HG03280 (cell line): ENCODE results near the gene PAPPA.

Experiments
- ATAC-seq: cut with Tn5 transposase; IDR thresholded peaks from one replicate; pipeline ENCODE4 v1.9.1; 2021; ENCODE audit warnings: mild to moderate bottlenecking, moderate library complexity; ENCODE audit not compliant: unreplicated experiment

The PAPPA gene

DNA sequence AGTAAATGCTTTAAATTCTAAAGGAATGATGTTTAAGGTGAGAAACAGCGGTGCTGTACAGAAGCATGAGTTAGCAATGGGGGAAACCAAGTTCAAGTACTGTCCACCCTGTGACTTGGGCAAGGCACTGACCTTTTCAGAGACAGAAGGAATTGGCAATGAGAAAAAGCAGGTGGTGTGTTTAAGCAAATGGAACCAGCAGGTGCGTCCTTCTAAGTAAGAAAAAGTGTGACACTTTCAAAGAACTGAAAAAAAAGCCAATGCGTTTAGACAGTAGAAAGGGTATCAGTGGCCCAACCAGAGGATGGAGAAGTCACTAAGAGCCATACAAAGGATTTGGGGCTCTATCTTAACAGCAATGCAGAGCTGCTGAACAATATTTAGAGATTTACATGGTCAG, 250.6 kb downstream of the PAPPA start:
- no peak for ATAC-seq

DNA sequence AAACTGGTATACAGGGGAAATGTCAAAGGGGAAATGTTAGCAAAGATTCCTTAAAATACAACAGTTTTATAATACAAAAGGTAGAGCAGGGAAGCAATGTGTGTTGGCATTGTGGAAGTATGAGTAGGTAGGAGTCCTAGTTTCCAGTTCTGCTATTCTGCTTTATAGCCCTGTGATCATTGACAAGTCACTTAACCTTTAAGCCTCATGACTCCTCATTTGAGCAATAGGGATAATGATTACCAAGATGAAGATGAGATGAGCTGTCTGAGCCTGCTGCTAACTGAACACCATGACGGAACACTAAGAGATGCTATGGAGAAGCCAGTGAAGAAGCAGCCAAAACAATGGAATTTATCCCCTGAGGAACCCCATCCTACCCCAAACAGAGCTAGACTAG, 251.7 kb downstream of the PAPPA start:
- ATAC-seq = no peak

DNA sequence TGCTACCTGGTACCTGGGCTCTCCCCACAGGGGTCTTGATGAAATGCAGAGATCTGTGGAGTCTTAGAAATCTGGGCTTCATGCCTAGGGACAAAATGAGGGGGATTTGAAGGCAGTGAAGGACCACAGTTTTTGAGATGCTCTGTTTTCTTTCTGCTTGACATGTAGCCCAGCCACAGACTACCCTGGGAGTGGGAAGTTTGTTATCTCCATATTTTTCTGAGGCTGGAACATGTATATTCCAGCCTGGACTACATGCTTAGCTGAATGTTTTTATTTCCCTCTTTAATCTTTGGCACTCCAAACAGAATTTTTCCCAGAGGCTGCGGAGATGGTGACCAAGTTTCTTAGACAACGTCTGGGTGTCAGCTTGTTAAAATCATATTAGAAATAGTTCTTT, 252.9 kb downstream of the PAPPA start:
- ATAC-seq = no peak

DNA sequence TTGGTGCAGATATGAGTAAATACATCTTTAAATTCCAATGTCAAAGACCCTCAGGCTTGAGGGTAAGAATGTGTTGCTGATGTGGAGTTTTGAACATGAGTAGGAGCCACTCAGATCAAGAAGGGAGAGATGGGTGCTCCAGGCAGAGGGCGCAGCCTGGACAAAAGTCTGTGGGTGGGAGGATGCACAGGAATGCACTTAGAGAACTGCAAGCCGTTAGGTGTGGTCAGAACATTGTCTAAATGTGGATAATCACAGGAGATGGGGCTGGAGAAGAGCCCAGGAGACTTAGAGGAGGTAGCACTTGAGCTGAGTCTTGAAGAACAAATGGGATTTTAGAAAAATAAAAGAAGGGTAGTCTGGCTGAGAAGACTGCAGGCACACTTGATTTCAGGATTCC, 255.5 kb downstream of the PAPPA start:
- ATAC-seq = no peak

DNA sequence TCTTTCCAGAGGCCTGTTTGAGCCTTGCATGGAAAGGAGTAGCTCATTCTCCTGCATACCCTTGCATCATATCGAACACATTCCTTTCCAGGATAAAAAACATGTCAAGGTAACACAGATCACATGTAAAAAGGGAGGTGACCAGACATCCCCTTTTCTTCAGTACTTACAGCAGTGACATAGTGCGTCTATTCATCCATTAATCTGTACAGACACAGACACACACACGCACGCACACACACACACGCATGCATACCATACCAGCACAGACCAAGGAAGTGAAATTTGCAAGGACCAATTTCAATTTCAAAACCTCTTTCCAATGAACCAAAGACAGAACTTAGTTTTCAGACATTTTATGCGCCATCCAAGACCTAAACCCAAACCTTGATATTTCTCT, 256.0 kb downstream of the PAPPA start:
- ATAC-seq = no peak

DNA sequence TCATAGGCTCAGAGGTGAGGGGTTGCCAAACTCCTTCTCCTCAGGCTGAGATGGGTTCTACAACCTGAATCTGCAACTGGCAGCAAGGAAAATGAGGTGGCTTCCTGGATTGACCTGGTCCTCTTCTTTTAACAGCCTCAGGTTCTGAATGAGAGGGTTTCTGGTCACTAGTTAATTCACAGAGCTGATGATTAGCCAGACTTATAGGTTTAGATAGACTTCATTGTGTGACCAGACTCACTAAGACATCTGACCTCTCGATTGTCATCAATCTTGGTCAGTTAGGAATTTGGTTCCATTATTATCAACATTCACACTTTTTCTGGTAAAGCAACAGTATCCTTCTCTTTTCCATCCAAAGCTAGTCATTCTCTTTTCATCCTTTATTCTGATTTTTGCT, 257.9 kb downstream of the PAPPA start:
- no peak for ATAC-seq

DNA sequence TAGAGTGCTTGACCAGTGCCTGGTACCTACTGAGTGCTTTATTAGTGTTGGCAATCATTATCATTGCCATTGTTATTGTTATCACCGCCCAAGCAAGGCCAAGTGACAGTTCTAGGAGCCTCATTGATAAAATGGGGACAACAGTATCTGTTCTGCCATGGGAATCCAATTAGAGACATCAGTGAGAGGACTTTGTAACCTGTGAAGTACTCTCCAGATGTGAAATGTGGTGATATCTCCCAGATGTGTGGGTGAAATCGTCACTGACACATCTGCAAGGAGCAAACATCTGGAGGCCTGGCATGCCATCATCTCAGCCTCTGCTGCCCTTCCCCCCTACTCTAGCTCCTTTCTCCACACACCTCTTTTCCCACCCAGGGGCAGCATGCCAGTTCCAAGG, 260.8 kb downstream of the PAPPA start:
- ATAC-seq = no peak

DNA sequence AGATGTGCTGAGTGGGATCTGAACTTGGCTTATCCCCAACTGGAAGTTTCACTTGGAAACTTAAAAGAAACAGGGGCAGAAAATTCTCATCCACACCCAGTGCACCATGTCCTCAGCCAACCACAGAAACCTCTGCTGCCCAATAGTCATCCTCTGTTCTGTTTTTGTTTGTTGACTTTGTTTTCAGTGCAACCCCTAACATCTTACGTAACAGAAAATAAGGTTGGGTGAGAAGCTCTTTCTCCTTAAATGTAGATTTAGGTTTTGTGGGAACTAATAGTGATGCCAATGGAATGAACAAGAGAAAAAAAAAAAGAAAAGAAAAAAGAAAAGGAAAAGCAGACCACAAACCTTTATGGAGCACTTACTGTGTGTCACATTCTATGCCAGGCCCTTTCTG, 262.8 kb downstream of the PAPPA start:
- no peak for ATAC-seq

DNA sequence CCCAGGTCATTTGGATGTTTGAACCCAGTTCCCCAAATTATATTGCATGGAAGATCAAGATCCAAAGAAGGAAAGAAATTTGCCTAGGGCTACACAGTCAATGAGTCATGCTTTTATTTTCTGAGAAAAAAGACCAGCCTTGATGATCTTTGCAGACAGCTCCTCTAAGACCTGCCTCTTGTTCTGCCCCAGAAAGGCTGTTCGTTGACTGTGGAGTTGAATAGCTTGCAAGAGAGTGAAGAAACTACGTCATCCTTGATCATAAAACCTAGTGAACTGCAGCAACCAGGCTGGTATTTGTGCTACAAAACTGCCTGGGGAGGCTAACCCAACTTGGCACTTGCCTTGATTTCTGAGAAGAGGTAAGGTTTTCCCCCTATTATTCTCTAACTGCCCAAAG, 263.9 kb downstream of the PAPPA start:
- ATAC-seq = no peak

DNA sequence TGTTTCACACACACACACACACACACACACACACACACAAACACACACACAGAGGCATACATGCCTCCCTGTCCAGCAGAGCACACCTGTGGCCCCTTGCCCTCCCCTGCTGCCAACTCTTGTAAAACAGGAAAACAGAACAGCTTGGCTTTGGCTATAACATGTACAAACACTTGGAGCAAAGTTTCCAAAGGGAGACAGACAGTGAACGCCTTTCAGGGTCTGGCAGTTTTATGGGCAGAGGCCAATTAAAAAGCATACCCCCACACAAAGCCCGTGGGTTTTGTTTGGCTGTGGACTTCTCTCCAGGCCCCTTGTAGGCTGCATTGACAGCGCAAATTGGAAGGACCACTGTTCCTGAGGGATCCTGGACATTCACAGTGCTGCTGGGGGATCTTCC, 265.6 kb downstream of the PAPPA start:
- ATAC-seq = no peak

DNA sequence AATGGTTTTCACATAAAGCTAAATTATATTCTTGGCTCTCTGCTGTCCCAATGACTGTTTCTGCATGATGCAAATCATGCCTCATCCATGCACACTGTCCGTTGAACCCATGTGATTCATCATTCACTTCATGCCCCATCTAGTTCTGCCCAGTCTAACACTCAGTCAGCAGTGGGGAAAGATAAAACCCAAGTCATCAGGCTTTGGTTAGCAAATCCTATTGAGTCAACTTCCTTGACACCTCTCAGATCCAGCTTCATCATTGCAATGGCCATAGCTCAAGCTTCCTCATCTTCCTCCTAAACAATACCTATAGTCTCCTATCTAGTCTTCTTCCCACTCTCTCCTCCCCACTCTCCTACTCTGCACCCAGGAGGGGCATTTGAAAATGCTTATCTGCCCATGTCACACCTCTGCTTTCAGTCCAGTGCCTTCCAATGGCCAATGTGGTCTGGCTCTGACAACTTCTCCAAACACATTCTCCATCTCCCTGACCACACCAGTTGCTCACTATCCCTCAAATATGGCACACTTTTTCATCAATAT, 267.5 kb downstream of the PAPPA start:
- no peak for ATAC-seq

DNA sequence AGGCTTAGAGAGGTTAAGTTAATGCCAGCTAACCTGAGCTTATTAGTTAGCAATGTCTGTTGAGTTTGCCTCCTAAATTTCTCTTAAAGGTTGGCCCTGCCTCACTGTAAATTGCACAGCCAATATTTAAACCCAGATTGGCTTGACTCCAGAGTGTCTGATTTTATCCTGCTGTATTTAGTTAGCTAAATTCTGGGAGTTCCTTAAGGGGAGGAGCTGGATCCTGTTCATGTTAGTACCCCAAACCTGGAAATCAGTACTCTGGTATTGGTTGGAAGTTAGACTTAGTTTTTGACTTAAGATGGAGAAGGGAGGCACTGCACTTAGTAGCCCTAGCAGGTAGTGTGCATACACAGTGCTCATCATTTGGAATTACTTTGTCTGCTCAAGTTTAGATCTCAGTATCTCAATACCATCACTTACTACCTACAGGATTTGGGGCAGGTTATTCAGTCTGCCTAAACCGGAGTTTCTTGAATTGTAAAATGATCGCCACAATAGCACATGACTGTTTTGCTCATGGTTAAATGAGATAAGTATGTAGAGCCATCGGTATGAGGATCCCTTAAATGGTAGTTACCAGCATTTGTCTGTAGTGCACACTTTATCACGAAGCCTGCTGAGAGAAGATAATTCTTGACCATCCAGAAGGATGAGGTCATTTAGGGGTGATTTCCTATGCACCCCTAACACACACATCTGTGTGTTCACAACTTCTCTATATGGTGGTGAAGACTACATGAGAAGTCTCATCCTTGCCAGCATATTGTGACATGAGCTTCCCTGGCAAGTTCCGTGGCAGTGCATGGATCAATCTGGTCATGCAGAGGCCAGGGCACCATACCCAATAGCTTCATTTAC, 268.8 kb downstream of the PAPPA start:
- ATAC-seq = no peak

DNA sequence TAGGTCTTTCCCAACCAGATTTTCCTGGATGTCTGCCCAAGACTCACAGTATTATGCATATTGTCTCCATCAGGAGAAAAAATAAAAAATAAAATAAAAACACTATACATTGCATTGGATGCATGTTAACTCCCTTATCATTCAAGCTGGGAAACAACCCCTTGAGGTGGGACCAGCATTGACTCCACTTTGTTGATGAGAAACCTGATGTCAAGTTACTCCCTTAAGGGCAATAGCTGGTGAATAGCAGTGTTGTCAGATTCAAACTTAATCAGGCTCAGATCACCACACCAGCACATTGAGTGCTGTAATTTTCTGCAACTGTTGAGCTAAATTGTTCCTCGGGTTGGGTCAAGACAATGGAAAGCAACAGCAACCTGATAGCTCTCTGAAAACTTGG, 269.6 kb downstream of the PAPPA start:
- no peak for ATAC-seq

DNA sequence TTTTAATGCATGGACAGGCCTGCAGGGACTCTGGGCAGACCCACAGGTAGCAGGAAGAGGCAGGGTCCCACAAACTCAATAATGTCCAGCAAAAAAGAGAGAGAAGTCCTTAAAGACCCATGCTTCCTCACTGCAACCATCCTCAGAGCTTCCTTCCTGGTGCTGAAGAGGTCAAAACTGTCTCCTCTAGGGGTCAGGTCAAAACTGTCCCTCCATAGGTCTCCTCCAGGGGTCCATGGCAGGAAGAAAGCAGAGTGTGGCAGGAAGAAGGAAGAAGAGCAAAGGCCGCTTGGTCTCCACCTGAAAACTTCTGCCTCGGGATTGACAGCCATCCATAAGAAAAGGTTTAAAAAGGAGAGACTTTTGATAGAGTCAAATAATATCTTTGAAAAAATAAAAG, 271.7 kb downstream of the PAPPA start:
- ATAC-seq = no peak

DNA sequence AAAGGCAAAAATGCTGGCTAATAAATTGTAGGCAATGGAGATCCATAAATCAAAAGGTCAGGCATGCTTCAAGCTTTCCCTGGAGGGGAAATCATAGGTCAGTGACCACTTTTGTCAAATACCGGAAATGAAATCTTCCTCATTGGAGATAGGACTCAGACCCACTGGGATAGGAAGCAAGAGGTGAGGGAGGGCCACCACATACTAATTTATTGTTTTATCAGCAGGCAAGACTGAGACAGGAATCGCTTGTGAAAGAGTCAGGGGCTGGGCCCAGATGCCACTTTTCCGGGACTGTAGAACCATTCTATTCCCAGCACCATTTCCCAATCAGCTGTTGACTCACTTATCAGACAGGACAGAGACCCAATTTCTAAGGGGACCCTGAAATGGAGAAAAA, 277.3 kb downstream of the PAPPA start:
- no peak for ATAC-seq

DNA sequence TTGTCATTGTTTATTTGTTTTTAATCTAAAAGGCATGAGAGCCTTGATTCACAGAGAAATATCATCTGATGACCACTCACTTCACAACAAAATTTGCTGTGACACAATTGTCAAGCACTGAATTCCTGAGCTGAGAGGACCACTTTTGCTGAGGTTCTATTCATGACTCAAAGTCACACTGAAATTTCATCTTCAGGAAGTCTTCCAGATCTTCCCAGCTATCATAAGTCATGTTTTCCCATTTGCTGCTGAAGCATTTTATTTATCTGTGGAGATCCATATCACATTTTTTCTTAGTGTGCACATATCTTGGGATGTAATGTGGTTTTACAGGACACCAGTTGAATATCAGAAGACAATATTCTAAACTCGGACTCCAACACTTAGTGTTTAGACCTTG, 278.5 kb downstream of the PAPPA start:
- no peak for ATAC-seq

DNA sequence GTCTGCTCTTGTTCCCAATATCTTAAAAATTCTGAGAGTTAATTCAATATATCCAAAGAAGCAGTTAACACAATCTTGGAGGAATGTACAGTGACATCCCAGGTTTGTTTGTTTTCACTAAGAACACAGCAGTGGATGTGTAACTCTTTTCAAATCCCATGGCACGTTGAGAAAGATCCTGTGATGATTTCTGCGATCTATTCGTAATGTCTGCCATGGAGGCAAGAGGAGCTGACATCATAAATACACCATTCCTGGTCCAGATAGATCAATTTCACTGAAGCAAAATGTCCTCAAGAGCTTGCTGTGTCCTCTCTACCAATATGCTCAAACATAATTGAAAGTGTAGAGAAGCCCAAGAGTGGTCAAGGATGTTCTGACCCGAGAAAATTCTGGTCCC, 280.7 kb downstream of the PAPPA start:
- ATAC-seq = no peak

DNA sequence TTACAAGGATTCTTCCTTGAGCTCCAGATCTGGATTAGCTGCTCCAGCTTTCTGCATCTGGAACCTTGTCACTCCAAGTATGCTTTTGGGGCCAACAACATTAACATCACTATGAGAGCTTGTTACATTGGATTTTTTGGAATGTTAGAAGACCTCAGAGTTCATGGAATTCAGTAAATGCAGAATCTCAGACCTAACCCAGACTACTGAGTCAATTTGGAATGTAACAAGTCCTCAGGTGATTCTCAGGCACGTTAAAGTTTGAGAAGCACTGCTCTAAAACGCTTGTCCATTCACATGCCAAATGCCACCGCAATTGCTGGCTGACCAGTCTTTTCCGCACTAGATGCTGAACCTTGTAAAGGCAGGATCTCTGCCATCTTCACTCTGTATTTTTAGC, 282.1 kb downstream of the PAPPA start:
- ATAC-seq = no peak

DNA sequence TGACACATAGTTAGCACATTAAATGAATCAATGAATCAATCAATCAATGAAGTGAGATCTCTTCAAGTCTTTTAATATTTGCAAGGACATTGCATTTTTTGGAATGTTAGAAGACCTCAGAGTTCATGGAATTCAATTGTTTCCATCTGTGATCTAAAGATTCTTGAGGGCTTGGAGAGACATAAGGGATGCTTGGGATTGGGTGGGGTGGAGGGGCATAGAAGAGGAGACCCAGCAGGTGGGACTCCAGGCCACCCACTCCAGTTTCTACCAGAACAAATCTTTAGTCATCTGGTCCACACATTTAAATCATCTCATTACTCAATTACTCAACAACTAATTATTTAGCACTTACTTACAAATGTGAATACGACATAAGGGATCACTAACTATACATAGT, 282.5 kb downstream of the PAPPA start:
- ATAC-seq = no peak

DNA sequence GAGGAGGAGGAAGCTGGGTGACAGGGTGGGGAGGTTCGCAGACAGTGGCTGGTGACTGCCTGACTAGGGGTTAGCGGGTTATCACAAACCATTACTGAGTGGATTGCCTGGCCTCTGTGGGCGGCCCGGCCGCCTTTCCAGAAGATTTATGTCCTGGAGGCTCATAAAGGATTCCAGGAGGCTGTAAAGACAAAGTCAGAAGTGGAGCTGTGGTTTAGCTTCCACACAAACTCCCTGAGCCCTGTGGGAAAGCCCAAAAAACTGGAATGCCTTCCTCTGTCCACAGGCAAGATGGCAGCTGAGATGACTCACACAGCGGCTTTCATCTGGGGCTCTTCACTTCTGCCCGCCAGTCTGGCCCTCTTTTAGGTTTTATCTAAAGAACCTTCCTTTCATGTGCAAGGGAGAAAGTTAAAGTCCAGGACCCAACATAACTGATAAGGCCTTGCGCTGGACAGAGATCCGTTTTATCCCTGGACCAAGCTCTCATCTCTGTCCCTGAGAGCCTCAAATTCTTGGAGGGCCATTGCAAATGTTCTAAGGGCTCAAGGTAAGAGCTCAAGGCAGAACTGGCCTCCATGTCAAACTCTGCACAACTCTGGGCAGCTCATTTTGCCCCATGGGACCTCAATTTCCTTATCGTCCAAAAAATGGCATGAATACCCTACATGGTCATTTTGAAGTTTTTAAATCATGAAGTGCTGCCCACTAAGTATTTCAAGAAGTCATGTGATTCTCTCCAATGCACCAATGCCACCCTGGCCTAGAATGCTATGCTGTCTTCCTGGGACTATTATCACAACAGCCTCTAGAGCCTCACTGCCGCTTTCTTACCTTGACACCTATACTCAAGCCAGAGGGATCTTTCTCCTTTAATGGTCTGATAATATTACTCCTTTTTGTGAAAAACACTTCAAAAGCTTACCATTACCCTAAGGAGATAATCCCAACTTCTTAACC, 284.1 kb downstream of the PAPPA start:
- ATAC-seq = no peak

DNA sequence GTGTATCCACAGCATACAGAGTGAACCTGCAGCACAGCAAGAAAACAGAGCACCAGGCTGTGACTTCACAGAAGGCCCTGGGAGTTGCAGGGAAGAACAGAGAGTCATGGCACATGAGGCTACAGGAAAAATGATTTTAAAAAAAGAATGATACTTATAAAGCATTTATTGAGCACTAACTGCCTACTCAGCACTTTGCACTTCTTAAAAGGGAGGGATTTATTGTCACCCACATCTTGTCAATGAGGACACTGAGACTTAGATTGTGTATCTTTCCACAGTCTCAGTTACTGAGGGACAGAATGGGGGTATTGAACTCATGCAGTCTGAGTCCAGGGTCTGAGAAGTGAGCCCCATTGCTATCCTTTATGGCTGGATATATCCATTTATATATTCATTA, 288.9 kb downstream of the PAPPA start:
- ATAC-seq = no peak

DNA sequence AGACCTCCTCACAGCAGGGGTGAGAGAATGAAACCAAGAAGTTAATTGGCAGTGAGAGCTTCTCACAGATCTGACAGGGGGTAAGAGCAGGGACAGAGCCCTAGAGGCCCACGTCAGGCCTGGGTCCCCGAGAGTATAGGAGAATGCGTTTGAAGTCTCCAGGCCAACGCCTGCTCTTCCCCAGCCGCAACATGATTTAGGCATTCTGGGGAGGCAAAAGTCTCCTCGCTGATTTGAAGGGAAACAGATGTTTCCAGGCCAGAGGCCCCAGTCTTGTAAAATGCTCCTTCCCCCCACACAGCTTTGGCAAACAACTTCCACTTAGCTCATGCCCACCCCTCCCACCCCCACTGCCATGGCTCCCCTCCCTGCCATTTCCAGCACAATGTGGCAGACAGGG, 294.3 kb downstream of the PAPPA start:
- ATAC-seq = no peak
